Right lobe of liver (tissue), 4 donors: ENCODE data around the gene C2CD3.

ENCODE experiments used
- POLR2A ChIP-seq: fragments of 450-650 bp; IDR thresholded peaks from one replicate; pipeline ENCODE4 v1.6.1; 2017; ENCODE audit warnings: antibody characterized with exemption, mild to moderate bottlenecking
- TF ChIP-seq, protein P1 (sequence below), 4 donors: fragments of 200-600 bp in 3 of 4; fragments of 450-650 bp in 1 of 4; IDR thresholded peaks; one replicate each; pipeline versions ENCODE4 v1.5.1 to v1.8.0; 2016 to 2022; ENCODE audit warnings: antibody characterized with exemption in 4 of 4, mild to moderate bottlenecking in 2 of 4
- donor health status: DM: no; HTN: no; CAD: no.
- donor health status: DM: no; HTN: no; CAD: no.
- donor health status: DM: no; HTN: yes; CAD: no.

GRCh38 chr11:74057249-74058151 lies 113.3 kb downstream of the C2CD3 start:
- TF ChIP-seq, protein P1, sequence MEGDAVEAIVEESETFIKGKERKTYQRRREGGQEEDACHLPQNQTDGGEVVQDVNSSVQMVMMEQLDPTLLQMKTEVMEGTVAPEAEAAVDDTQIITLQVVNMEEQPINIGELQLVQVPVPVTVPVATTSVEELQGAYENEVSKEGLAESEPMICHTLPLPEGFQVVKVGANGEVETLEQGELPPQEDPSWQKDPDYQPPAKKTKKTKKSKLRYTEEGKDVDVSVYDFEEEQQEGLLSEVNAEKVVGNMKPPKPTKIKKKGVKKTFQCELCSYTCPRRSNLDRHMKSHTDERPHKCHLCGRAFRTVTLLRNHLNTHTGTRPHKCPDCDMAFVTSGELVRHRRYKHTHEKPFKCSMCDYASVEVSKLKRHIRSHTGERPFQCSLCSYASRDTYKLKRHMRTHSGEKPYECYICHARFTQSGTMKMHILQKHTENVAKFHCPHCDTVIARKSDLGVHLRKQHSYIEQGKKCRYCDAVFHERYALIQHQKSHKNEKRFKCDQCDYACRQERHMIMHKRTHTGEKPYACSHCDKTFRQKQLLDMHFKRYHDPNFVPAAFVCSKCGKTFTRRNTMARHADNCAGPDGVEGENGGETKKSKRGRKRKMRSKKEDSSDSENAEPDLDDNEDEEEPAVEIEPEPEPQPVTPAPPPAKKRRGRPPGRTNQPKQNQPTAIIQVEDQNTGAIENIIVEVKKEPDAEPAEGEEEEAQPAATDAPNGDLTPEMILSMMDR (IDR thresholded peaks at IDR 0.05), result no peak
- no peak for TF ChIP-seq POLR2A
